PFSK-1 (cell line): Measurements from ENCODE around the gene CASP8AP2.

ENCODE experiments used
- FOXP2 ChIP-seq: optimal IDR thresholded peaks from 2 replicates; pipeline ENCODE3; 2011; ENCODE audit warnings: borderline replicate concordance, control low read depth, inconsistent platforms; ENCODE audit not compliant: insufficient read depth; ENCODE audit errors: extremely low read length, extremely low read depth
- POLR2AphosphoS5 ChIP-seq: IDR thresholded peaks from 2 replicates; pipeline ENCODE4 v1.6.1; 2012; ENCODE audit warnings: low read depth, mild to moderate bottlenecking, control low read depth, low read length, moderate library complexity
- REST ChIP-seq, 2 experiments: IDR thresholded peaks; 2 replicates each; pipeline versions ENCODE4 v1.6.1 to v1.8.0; 2011 to 2012; ENCODE audit warnings: low read depth in 2 of 2, low read length in 2 of 2, control low read depth in 1 of 2, inconsistent platforms in 1 of 2, mild to moderate bottlenecking in 1 of 2, moderate library complexity in 1 of 2; ENCODE audit not compliant: insufficient read depth in 1 of 2
- SIN3A ChIP-seq: IDR thresholded peaks from 2 replicates; pipeline ENCODE4 v1.6.1; 2012; ENCODE audit warnings: mild to moderate bottlenecking, low read length, moderate library complexity, borderline replicate concordance; ENCODE audit not compliant: insufficient read depth
- TAF1 ChIP-seq: IDR thresholded peaks from 2 replicates; pipeline ENCODE4 v1.6.1; 2012; ENCODE audit warnings: low read length, control low read depth, borderline replicate concordance; ENCODE audit not compliant: insufficient read depth

CASP8AP2 gene

GRCh38 chr6:89917801-89918366, 88.2 kb downstream of the CASP8AP2 start:
- TF ChIP-seq FOXP2 (no peak), SIN3A (no peak), REST (IDR thresholded peaks at IDR 0.05; ENCODE audit: insufficient read depth in 1 of 2, low read depth in 2 of 2, low read length in 2 of 2) (no peak), TAF1 (no peak), POLR2AphosphoS5 (no peak)
